GM18519 (cell line): Measurements from ENCODE around the gene TANC1.

Source experiments
- ATAC-seq: cut with Tn5 transposase; IDR thresholded peaks from one replicate; pipeline ENCODE4 v1.9.1; 2021; ENCODE audit warnings: mild to moderate bottlenecking, moderate library complexity; ENCODE audit not compliant: unreplicated experiment, low FRiP score

TANC1 gene

GRCh38 chr2:159243529-159243928, 275.1 kb downstream of the TANC1 start:
- no peak for ATAC-seq

- no peak for ATAC-seq
These were observed 278.0 kb downstream of the TANC1 start for GRCh38 chr2:159246325-159246988.

GRCh38 chr2:159249990-159250715, 281.7 kb downstream of the TANC1 start:
- no peak for ATAC-seq

- no peak for ATAC-seq
These were observed 283.1 kb downstream of the TANC1 start for GRCh38 chr2:159251296-159252173.

- no peak for ATAC-seq
These were observed 284.5 kb downstream of the TANC1 start for GRCh38 chr2:159252905-159253304.

- ATAC-seq, result no peak
These were observed 287.7 kb downstream of the TANC1 start for GRCh38 chr2:159256159-159256558.

GRCh38 chr2:159262226-159262625, 293.8 kb downstream of the TANC1 start:
- ATAC-seq, result no peak

- no peak for ATAC-seq
These were observed 294.5 kb downstream of the TANC1 start for GRCh38 chr2:159262904-159263303.

- ATAC-seq, result no peak
These were observed 296.7 kb downstream of the TANC1 start for GRCh38 chr2:159265171-159265576.

- ATAC-seq, result peak; percentile 49
These were observed 298.1 kb downstream of the TANC1 start for GRCh38 chr2:159266554-159266953.

GRCh38 chr2:159267921-159268320, 299.5 kb downstream of the TANC1 start:
- ATAC-seq, result no peak

- no peak for ATAC-seq
These were observed 302.4 kb downstream of the TANC1 start for GRCh38 chr2:159270744-159271379.

- ATAC-seq, result no peak
These were observed 303.7 kb downstream of the TANC1 start for GRCh38 chr2:159272156-159272555.

- ATAC-seq, result no peak
These were observed 306.7 kb downstream of the TANC1 start for GRCh38 chr2:159275111-159275510.

- no peak for ATAC-seq
These were observed 311.3 kb downstream of the TANC1 start for GRCh38 chr2:159279700-159280099.

- no peak for ATAC-seq
These were observed 312.6 kb downstream of the TANC1 start for GRCh38 chr2:159281002-159281401.
